Common myeloid progenitor, CD34-positive (primary cell): ENCODE data around the gene OVCH1.
"Not testable (repeated sequence)": the region's sequence is repeated elsewhere in the genome, so short reads cannot be mapped to it uniquely, and the experiment has no call there.

Source experiments
- CTCF ChIA-PET: fragments of 350-600 bp; sonication (Branson Sonifier 250); formaldehyde crosslinking; loops from one replicate; lab custom pipeline; 2021; ENCODE audit warnings: antibody characterized with exemption; lab: Charles Lee
- POLR2A ChIA-PET: fragments of 350-600 bp; sonication (Branson Sonifier 250); formaldehyde crosslinking; loops from one replicate; lab custom pipeline; 2021; ENCODE audit warnings: antibody characterized with exemption; lab: Charles Lee
- DNase-seq, 3 donors: peaks; one replicate each; pipeline versions ENCODE4 v3.0.0 to v3.0.0-alpha.2; 2013
- H3K27ac ChIP-seq, 2 experiments: 1 replicate in 1 of 2; 2 replicates in 1 of 2; pipeline ENCODE4 v1.7.0; 2013; ENCODE audit warnings: inconsistent platforms in 2 of 2, low read length in 2 of 2, mild to moderate bottlenecking in 2 of 2, low read depth in 1 of 2, moderate library complexity in 1 of 2; ENCODE audit not compliant: severe bottlenecking in 2 of 2, insufficient read depth in 1 of 2, poor library complexity in 1 of 2
- H3K27me3 ChIP-seq, 5 experiments: replicated peaks in 2 of 5; 1 replicate in 3 of 5; 2 replicates in 2 of 5; pipeline versions ENCODE4 v1.6.1 to v1.7.0; 2013; ENCODE audit warnings: low read length in 4 of 5, mild to moderate bottlenecking in 2 of 5, moderate library complexity in 2 of 5, inconsistent platforms in 1 of 5; ENCODE audit not compliant: insufficient read depth in 5 of 5, control insufficient read depth in 4 of 5
- H3K36me3 ChIP-seq, 4 experiments: 1 replicate in 2 of 4; 2 replicates in 2 of 4; pipeline versions ENCODE4 v1.6.1 to v1.7.0; 2013; ENCODE audit warnings: low read length in 3 of 4, control low read depth in 1 of 4, mild to moderate bottlenecking in 1 of 4; ENCODE audit not compliant: control insufficient read depth in 4 of 4, insufficient read depth in 4 of 4
- H3K4me1 ChIP-seq, 4 experiments: 1 replicate in 3 of 4; 2 replicates in 1 of 4; pipeline versions ENCODE4 v1.6.1 to v1.7.1; 2013; ENCODE audit warnings: low read length in 3 of 4, mild to moderate bottlenecking in 3 of 4, control low read depth in 1 of 4, inconsistent platforms in 1 of 4, moderate library complexity in 1 of 4; ENCODE audit not compliant: control insufficient read depth in 4 of 4, insufficient read depth in 4 of 4; ENCODE audit errors: control extremely low read depth in 1 of 4
- H3K4me3 ChIP-seq, 7 experiments: 1 replicate in 4 of 7; 2 replicates in 3 of 7; pipeline versions ENCODE4 v1.5.1 to v1.7.0; 2013; ENCODE audit warnings: mild to moderate bottlenecking in 7 of 7, low read length in 6 of 7, moderate library complexity in 6 of 7, inconsistent platforms in 2 of 7, low read depth in 2 of 7, control low read depth in 1 of 7; ENCODE audit not compliant: insufficient read depth in 4 of 7, control insufficient read depth in 1 of 7; ENCODE audit errors: extremely low read depth in 1 of 7
- H3K9me3 ChIP-seq, 5 experiments: 1 replicate in 4 of 5; 2 replicates in 1 of 5; pipeline versions ENCODE4 v1.6.1 to v1.7.1; 2013; ENCODE audit warnings: low read length in 4 of 5, mild to moderate bottlenecking in 2 of 5, inconsistent platforms in 1 of 5, low read depth in 1 of 5, moderate library complexity in 1 of 5; ENCODE audit not compliant: control insufficient read depth in 4 of 5, insufficient read depth in 2 of 5; ENCODE audit errors: control extremely low read depth in 1 of 5
- WGBS: methylation state at CpG from one replicate; pipeline ENCODE4 v1.1.5; 2013; ENCODE audit not compliant: insufficient coverage; 5-methylcytosine and 5-hydroxymethylcytosine counted together

The OVCH1 gene

DNA sequence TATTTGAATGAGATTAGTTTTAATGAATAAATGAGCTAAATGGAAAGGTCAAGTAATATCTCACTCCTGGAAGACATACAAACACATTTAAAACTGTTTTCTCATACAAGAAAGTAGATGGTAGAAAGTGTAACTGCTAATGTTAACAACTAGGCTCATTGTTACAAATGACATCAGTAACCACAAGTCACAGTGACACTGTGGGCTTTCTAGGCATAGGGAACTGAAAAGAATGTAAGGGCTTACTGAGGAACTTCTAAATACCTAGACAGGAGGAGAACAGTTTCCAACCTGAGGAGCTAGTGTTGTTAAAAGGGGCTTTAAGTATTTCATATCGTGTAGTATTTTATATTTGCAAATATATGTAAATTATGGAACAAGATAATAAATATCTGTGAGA is 99.0 kb downstream of the OVCH1 start:
- H3K36me3 ChIP-seq: no peaks in the 10 kb centered on the region
- H3K27ac ChIP-seq: no peak overlapping the region
- H3K4me3 ChIP-seq: no peak overlapping the region
- no CpG with 5 or more reads among the region's 1 CpG for WGBS
- no peaks in the 10 kb centered on the region for H3K4me1 ChIP-seq
- peaks cover 0 to 3% (median 0%) of the 10 kb centered on the region in 5 experiments for H3K27me3 ChIP-seq
- POLR2A ChIA-PET: no interaction called here
- CTCF ChIA-PET: no interaction called here
- DNase-seq: no peak
- no peaks in the 10 kb centered on the region for H3K9me3 ChIP-seq

GRCh38 chr12:29396774-29397173 is 100.7 kb downstream of the OVCH1 start:
- no peak for DNase-seq
- Histone ChIP-seq H3K9me3 (no peaks in the 10 kb centered on the region), H3K27ac (no peak overlapping the region), H3K4me3 (no peak overlapping the region), H3K27me3 (peaks cover 0 to 3% (median 0%) of the 10 kb centered on the region in 5 experiments), H3K4me1 (no peaks in the 10 kb centered on the region), H3K36me3 (no peaks in the 10 kb centered on the region)
- ChIA-PET POLR2A (no interaction called here), CTCF (no interaction called here)
- WGBS: 90% methylated on average over 3 of the region's 3 CpGs

GRCh38 chr12:29395356-29395755 is 102.1 kb downstream of the OVCH1 start:
- 100% methylated on average over 1 of the region's 1 CpG for WGBS
- Histone ChIP-seq H3K4me1 (no peaks in the 10 kb centered on the region), H3K27me3 (peaks cover 0 to 2% (median 0%) of the 10 kb centered on the region in 5 experiments), H3K27ac (no peak overlapping the region), H3K9me3 (no peaks in the 10 kb centered on the region), H3K36me3 (no peaks in the 10 kb centered on the region), H3K4me3 (no peak overlapping the region)
- DNase-seq: no peak
- CTCF ChIA-PET: no interaction called here
- POLR2A ChIA-PET: no interaction called here

DNA sequence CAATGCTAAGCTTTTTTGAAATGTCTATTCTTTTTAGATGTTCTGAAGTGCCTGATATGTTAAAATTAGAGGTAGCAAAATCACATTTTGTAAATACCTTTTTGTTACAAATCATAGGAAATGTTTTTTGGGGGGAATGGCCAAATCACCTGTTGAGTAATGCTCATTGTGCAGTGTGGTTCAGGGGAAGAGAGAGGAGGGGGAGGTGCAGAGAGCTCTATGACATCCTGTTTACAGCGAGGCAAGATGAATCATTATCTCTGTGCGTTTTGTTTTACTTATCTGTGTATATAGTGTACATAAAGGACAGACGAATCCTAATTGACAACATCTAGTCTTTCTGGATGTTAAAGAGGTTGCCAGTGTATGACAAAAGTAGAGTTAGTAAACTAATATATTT is 107.1 kb downstream of the OVCH1 start:
- H3K27ac ChIP-seq, POLR2A ChIA-PET: not testable (repeated sequence)

GRCh38 chr12:29389295-29389919 is 108.1 kb downstream of the OVCH1 start:
- Histone ChIP-seq H3K4me1 (no peaks in the 10 kb centered on the region), H3K27ac (no peak overlapping the region), H3K27me3 (no peaks in the 10 kb centered on the region), H3K9me3 (no peaks in the 10 kb centered on the region), H3K36me3 (no peaks in the 10 kb centered on the region), H3K4me3 (no peak overlapping the region)
- no peak for DNase-seq
- ChIA-PET POLR2A (interaction anchor here (0.6 kb wide), 1 partner anchor 57 kb away, joined by 5 read pairs; no protein-coding TSS in a partner anchor), CTCF (no interaction called here)
- WGBS: 94% methylated on average over 55 of the region's 65 CpGs

More for the DNA sequence above, 107.1 kb downstream of the OVCH1 start:
- 100% methylated on average over 1 of the region's 3 CpGs for WGBS
- H3K9me3 ChIP-seq, H3K27me3 ChIP-seq, H3K4me3 ChIP-seq, H3K36me3 ChIP-seq, CTCF ChIA-PET, H3K4me1 ChIP-seq: not testable (repeated sequence)
- DNase-seq: peak in 1 of 3 donors; percentile 20

- H3K27ac ChIP-seq, CTCF ChIA-PET, H3K4me3 ChIP-seq, H3K9me3 ChIP-seq, H3K27me3 ChIP-seq, DNase-seq, H3K36me3 ChIP-seq, H3K4me1 ChIP-seq, POLR2A ChIA-PET: not testable (repeated sequence)
- 98% methylated on average over 12 of the region's 36 CpGs for WGBS
Observed at GRCh38 chr12:29386084-29386680, 111.3 kb downstream of the OVCH1 start.

DNA sequence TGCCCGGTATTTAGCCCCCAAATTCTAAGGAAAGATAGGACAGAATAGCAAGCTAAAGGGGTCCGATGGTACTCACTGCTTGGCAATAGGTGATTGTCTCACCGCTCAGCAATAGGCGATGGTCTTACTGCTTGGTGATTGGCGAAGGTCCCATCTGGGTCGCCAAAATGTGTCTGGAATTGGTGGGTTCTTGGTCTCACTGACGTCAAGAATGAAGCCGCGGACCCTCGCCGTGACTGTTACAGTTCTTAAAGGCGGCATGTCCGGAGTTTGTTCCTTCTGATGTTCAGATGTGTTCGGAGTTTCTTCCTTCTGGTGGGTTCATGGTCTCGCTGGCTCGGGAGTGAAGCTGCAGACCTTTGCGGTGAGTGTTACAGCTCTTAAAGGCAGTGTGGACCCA is 112.3 kb downstream of the OVCH1 start:
- POLR2A ChIA-PET, H3K9me3 ChIP-seq, CTCF ChIA-PET, H3K27ac ChIP-seq, H3K4me1 ChIP-seq, DNase-seq, H3K27me3 ChIP-seq, H3K4me3 ChIP-seq, H3K36me3 ChIP-seq: not testable (repeated sequence)
- 95% methylated on average over 10 of the region's 17 CpGs for WGBS
